NCI-H128 (cell line): ENCODE results near the gene LCN9.
"Not testable (repeated sequence)": the region's sequence is repeated elsewhere in the genome, so short reads cannot be mapped to it uniquely, and the experiment has no call there.

ENCODE experiments used
- DNase-seq: peaks from one replicate; lab custom pipeline; 2025; ENCODE audit not compliant: unreplicated experiment; lab: John Stamatoyannopoulos, UW

LCN9 gene

GRCh38 chr9:135670721-135671590 lies 7.8 kb downstream of the LCN9 start:
- no peak for DNase-seq

GRCh38 chr9:135671591-135672041 lies 8.5 kb downstream of the LCN9 start:
- no peak for DNase-seq

- DNase-seq: not testable (repeated sequence)
Observed at GRCh38 chr9:135672786-135673185, 9.7 kb downstream of the LCN9 start.

GRCh38 chr9:135673941-135674340 lies 10.8 kb downstream of the LCN9 start:
- DNase-seq: no peak

GRCh38 chr9:135674977-135675376 lies 11.9 kb downstream of the LCN9 start:
- DNase-seq: no peak

- DNase-seq: no peak
Observed at GRCh38 chr9:135676891-135677290, 13.8 kb downstream of the LCN9 start.

GRCh38 chr9:135677641-135678168 lies 14.6 kb downstream of the LCN9 start:
- DNase-seq: no peak

- no peak for DNase-seq
Observed at GRCh38 chr9:135678236-135679017, 15.3 kb downstream of the LCN9 start.

GRCh38 chr9:135680056-135680455 lies 16.9 kb downstream of the LCN9 start:
- DNase-seq: no peak

- DNase-seq: no peak
Observed at GRCh38 chr9:135681161-135681560, 18.1 kb downstream of the LCN9 start.

- DNase-seq: no peak
Observed at GRCh38 chr9:135683401-135684034, 20.4 kb downstream of the LCN9 start.

- no peak for DNase-seq
Observed at GRCh38 chr9:135684691-135685090, 21.6 kb downstream of the LCN9 start.

- DNase-seq: no peak
Observed at GRCh38 chr9:135687216-135687615, 24.1 kb downstream of the LCN9 start.

- DNase-seq: no peak
Observed at GRCh38 chr9:135689011-135689410, 25.9 kb downstream of the LCN9 start.

GRCh38 chr9:135690836-135691570 lies 27.9 kb downstream of the LCN9 start:
- DNase-seq: no peak

GRCh38 chr9:135692410-135692809 lies 29.3 kb downstream of the LCN9 start:
- no peak for DNase-seq

GRCh38 chr9:135693265-135693664 lies 30.2 kb downstream of the LCN9 start:
- DNase-seq: no peak

- DNase-seq: no peak
Observed at GRCh38 chr9:135693771-135694170, 30.7 kb downstream of the LCN9 start.

- DNase-seq: no peak
Observed at GRCh38 chr9:135694414-135694813, 31.3 kb downstream of the LCN9 start.

- DNase-seq: no peak
Observed at GRCh38 chr9:135695036-135695435, 31.9 kb downstream of the LCN9 start.

- DNase-seq: no peak
Observed at GRCh38 chr9:135695642-135696041, 32.5 kb downstream of the LCN9 start.
